HepG2 (cell line): ENCODE results near the gene PTPRM. TPM values are rescaled to one million over a fixed set of nuclear protein-coding genes. Genes with fewer than 3 reads are reported as not detected.
A peak's percentile ranks its signal among the peaks of the same experiment; 100 is the strongest.

ENCODE experiments used
- DMTF1 ChIP-seq: sonication (generic); formaldehyde crosslinking; IDR thresholded peaks from 2 replicates; pipeline ENCODE4 v1.4.0; 2020; ENCODE audit warnings: mild to moderate bottlenecking, missing genetic modification reagents
- IKZF5 ChIP-seq: IDR thresholded peaks from 2 replicates; pipeline ENCODE4 v1.6.1; 2018; ENCODE audit warnings: missing genetic modification reagents, mild to moderate bottlenecking, missing compliant biosample characterization
- JARID2 ChIP-seq: sonication (generic); formaldehyde crosslinking; IDR thresholded peaks from 2 replicates; pipeline ENCODE4 v1.8.1; 2023; ENCODE audit warnings: missing genetic modification reagents, inconsistent platforms; ENCODE audit not compliant: insufficient replicate concordance
- JUN ChIP-seq: sonication (generic); formaldehyde crosslinking; IDR thresholded peaks from 2 replicates; pipeline ENCODE4 v1.4.0; 2020; ENCODE audit warnings: mild to moderate bottlenecking, missing genetic modification reagents
- NFYC ChIP-seq: IDR thresholded peaks from 2 replicates; pipeline ENCODE4 v1.6.1; 2016; ENCODE audit warnings: missing genetic modification reagents, missing compliant biosample characterization
- NR2F6 ChIP-seq, 2 experiments: IDR thresholded peaks; 2 replicates each; pipeline ENCODE4 v1.6.1; 2016; ENCODE audit warnings: antibody characterized with exemption in 1 of 2, mild to moderate bottlenecking in 1 of 2
- PCBP2 ChIP-seq: fragments of 200-400 bp; formaldehyde crosslinking; optimal IDR thresholded peaks from 2 replicates; pipeline ENCODE3; 2018; ENCODE audit warnings: low read length, low read depth; ENCODE audit not compliant: poor library complexity, severe bottlenecking
- REL ChIP-seq: sonication (generic); formaldehyde crosslinking; conservative IDR thresholded peaks from 2 replicates; pipeline ENCODE4 v1.8.0; 2022; ENCODE audit warnings: mild to moderate bottlenecking, missing genetic modification reagents, moderate library complexity
- RFXAP ChIP-seq: sonication (generic); formaldehyde crosslinking; IDR thresholded peaks from 2 replicates; pipeline ENCODE4 v1.4.0; 2020; ENCODE audit warnings: missing genetic modification reagents, borderline replicate concordance
- SRSF1 ChIP-seq: fragments of 200-400 bp; formaldehyde crosslinking; optimal IDR thresholded peaks from 2 replicates; pipeline ENCODE3; 2017; ENCODE audit warnings: mild to moderate bottlenecking, low read depth, low read length, moderate library complexity
- SYNCRIP ChIP-seq: fragments of 200-400 bp; formaldehyde crosslinking; IDR thresholded peaks from 2 replicates; pipeline ENCODE4 v1.6.1; 2018; ENCODE audit warnings: mild to moderate bottlenecking, low read depth, low read length; ENCODE audit not compliant: insufficient read depth
- TOPORS ChIP-seq: sonication (generic); formaldehyde crosslinking; IDR thresholded peaks from 2 replicates; pipeline ENCODE4 v1.8.0; 2023; ENCODE audit warnings: mild to moderate bottlenecking, missing genetic modification reagents
- ZBTB2 ChIP-seq: sonication (generic); formaldehyde crosslinking; IDR thresholded peaks from 2 replicates; pipeline ENCODE4 v1.8.0; 2022; ENCODE audit warnings: low read depth, missing genetic modification reagents
- ZFX ChIP-seq: sonication (generic); formaldehyde crosslinking; IDR thresholded peaks from 2 replicates; pipeline ENCODE4 v1.4.0; 2020; ENCODE audit warnings: mild to moderate bottlenecking, low read depth, missing genetic modification reagents, moderate library complexity
- ZNF276 ChIP-seq: sonication (generic); formaldehyde crosslinking; IDR thresholded peaks from 2 replicates; pipeline ENCODE4 v1.4.0; 2020; ENCODE audit warnings: mild to moderate bottlenecking, low read depth, missing genetic modification reagents
- ZNF292 ChIP-seq: sonication (generic); formaldehyde crosslinking; IDR thresholded peaks from 2 replicates; pipeline ENCODE4 v1.8.1; 2022; ENCODE audit warnings: mild to moderate bottlenecking, low read depth, missing genetic modification reagents, borderline replicate concordance
- ZNF329 ChIP-seq: sonication (generic); formaldehyde crosslinking; IDR thresholded peaks from 2 replicates; pipeline ENCODE4 v1.9.0; 2021; ENCODE audit warnings: low read depth, mild to moderate bottlenecking, missing genetic modification reagents
- ZNF431 ChIP-seq: sonication (generic); formaldehyde crosslinking; IDR thresholded peaks from 2 replicates; pipeline ENCODE4 v1.9.0; 2022; ENCODE audit warnings: missing genetic modification reagents, low read depth, mild to moderate bottlenecking, borderline replicate concordance
- ZNF776 ChIP-seq: sonication (generic); formaldehyde crosslinking; IDR thresholded peaks from 2 replicates; pipeline ENCODE4 v1.4.0; 2020; ENCODE audit warnings: mild to moderate bottlenecking, missing genetic modification reagents
- ZNF777 ChIP-seq: sonication (generic); formaldehyde crosslinking; IDR thresholded peaks from 2 replicates; pipeline ENCODE4 v1.4.0; 2020; ENCODE audit warnings: missing genetic modification reagents
- ZSCAN21 ChIP-seq: sonication (generic); formaldehyde crosslinking; IDR thresholded peaks from 2 replicates; pipeline ENCODE4 v1.8.0; 2022; ENCODE audit warnings: mild to moderate bottlenecking, missing genetic modification reagents, moderate library complexity, borderline replicate concordance
- polyA plus RNA-seq, 8 experiments: library from polyadenylated mRNA; depleted of rRNA in 3 of 8; stranded (reverse) in 7 of 8; unstranded in 1 of 8; fragments of >200 nt; fragmentation: Illumina TruSeq in 4 of 8; extraction: Trizol in 4 of 8; gene quantifications; 2 replicates each; pipeline versions ENCODE4 v1.2.1 to v1.2.3, GENCODE V29; 2011 to 2016; ENCODE audit warnings: low read depth in 4 of 8, missing spikeins in 1 of 8, mixed read lengths in 1 of 8; ENCODE audit not compliant: insufficient read depth in 1 of 8
- total RNA-seq, 5 experiments: library from RNA; depleted of rRNA; stranded (reverse); fragments of >200 nt; fragmentation: Illumina TruSeq; extraction: Trizol; gene quantifications; 2 replicates each; pipeline ENCODE4 v1.2.3, GENCODE V29; 2016; ENCODE audit warnings: low read depth in 1 of 5

The PTPRM gene
- total and polyA plus RNA-seq, 2 of the 13 experiments (the other 11 are each of a cell fraction or from before 2014, with no cell fraction given): 12.6 to 108 TPM

- TF ChIP-seq DMTF1 (CRISPR knock-in tag) (no peak), TOPORS (CRISPR knock-in tag) (peak; percentile 46; the same call in 1 of the 2 replicates), ZBTB2 (peak; percentile 31), ZNF431 (CRISPR knock-in tag) (0 out of 2 replicates have a peak, but pooled peaks have one; percentile 13), ZNF777 (peak; percentile 75; the same call in 1 of the 2 replicates), JARID2 (CRISPR knock-in tag) (no peak), ZNF292 (CRISPR knock-in tag) (no peak), ZNF776 (CRISPR knock-in tag) (0 out of 2 replicates have a peak, but pooled peaks have one; percentile 17), IKZF5 (CRISPR knock-in tag) (no peak), ZFX (CRISPR knock-in tag) (peak; percentile 66), SRSF1 (no peak), PCBP2 (no peak), SYNCRIP (no peak), JUN (CRISPR knock-in tag) (no peak), RFXAP (CRISPR knock-in tag) (no peak), ZNF276 (CRISPR knock-in tag) (0 out of 2 replicates have a peak, but pooled peaks have one; percentile 31), ZSCAN21 (CRISPR knock-in tag) (0 out of 2 replicates have a peak, but pooled peaks have one; percentile 22), ZNF329 (CRISPR knock-in tag) (no peak), NFYC (no peak), REL (CRISPR knock-in tag) (0 out of 2 replicates have a peak, but pooled peaks have one; percentile 27), NR2F6 (IDR thresholded peaks at IDR 0.05) (no peak), NR2F6 (CRISPR knock-in tag; IDR thresholded peaks at IDR 0.05) (0 out of 2 replicates have a peak, but pooled peaks have one; percentile 5)
These were observed at the start of gene PTPRM (continued) for GRCh38 chr18:7566567-7567473.
